ENCODE data around the gene APOF.

DNA sequence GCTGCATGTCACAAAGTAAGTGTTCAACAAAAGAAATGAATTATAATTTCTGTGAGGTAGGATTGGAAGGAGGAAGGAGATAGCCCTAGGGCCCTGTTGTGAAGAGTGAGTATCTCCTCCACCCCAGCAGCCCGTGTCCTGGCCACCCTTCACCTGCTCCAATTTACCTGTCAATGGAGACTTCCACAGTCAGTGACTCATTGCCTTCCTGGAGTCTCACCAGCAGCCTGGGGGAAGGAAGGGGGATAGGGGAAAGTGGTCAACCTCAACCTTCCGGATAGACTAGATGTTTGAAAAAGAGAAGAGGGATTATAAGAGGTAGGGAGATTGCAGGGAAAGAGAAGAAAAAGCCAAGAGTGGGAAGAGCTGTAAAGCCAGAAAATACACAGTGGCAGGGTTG lies 12.0 kb downstream of the APOF start:
- TF ChIP-seq, protein P1, sequence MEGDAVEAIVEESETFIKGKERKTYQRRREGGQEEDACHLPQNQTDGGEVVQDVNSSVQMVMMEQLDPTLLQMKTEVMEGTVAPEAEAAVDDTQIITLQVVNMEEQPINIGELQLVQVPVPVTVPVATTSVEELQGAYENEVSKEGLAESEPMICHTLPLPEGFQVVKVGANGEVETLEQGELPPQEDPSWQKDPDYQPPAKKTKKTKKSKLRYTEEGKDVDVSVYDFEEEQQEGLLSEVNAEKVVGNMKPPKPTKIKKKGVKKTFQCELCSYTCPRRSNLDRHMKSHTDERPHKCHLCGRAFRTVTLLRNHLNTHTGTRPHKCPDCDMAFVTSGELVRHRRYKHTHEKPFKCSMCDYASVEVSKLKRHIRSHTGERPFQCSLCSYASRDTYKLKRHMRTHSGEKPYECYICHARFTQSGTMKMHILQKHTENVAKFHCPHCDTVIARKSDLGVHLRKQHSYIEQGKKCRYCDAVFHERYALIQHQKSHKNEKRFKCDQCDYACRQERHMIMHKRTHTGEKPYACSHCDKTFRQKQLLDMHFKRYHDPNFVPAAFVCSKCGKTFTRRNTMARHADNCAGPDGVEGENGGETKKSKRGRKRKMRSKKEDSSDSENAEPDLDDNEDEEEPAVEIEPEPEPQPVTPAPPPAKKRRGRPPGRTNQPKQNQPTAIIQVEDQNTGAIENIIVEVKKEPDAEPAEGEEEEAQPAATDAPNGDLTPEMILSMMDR (IDR thresholded peaks at IDR 0.05; ENCODE audit: low read depth, low read length, poor library complexity, severe bottlenecking) = no peak
- TF ChIP-seq EZH2phosphoT487 (IDR thresholded peaks at IDR 0.05; ENCODE audit: borderline replicate concordance, low read length) = no peak
